ENCODE measurements around the gene GLT1D1. TPM values are rescaled to one million over a fixed set of nuclear protein-coding genes. Genes with fewer than 3 reads are reported as not detected.

The GLT1D1 gene
- total and polyA plus RNA-seq, 2 donors (not counting 3 experiments of a cell fraction or from before 2014, with no cell fraction given) = not detected

GRCh38 chr12:128929057-128929456 is 75.8 kb downstream of the GLT1D1 start:
- FAIRE-seq = no peak

More at GRCh38 chr12:128929057-128929456, 75.8 kb downstream of the GLT1D1 start:
- Histone ChIP-seq H3K9ac (replicated peaks; ENCODE audit: extremely low read depth, insufficient read depth, low read length) (no peak overlapping the region), H3K9me3 (replicated peaks; ENCODE audit: control insufficient read depth, insufficient read depth, low read length) (peaks cover 5% of the 10 kb centered on the region), H3K4me3 (replicated peaks in 1 of 3; ENCODE audit: insufficient read depth in 1 of 3, low read depth in 1 of 3, low read length in 3 of 3) (no peak overlapping the region), H3K9me1 (replicated peaks; ENCODE audit: control insufficient read depth, extremely low read depth, insufficient read depth, low read length) (no peaks in the 10 kb centered on the region), H3K4me2 (ENCODE audit: insufficient read depth, low read length) (no peak overlapping the region), H3K4me1 (ENCODE audit: control insufficient read depth, extremely low read depth, insufficient read depth, low read length) (no peaks in the 10 kb centered on the region), H3K36me3 (ENCODE audit: control insufficient read depth in 2 of 2, extremely low read depth in 1 of 2, insufficient read depth in 2 of 2, low read length in 2 of 2) (no peaks in the 10 kb centered on the region), H4K20me1 (replicated peaks; ENCODE audit: control insufficient read depth, extremely low read depth, insufficient read depth, low read length) (no peaks in the 10 kb centered on the region), H3K27me3 (ENCODE audit: control insufficient read depth in 2 of 2, insufficient read depth in 2 of 2, low read length in 2 of 2) (no peaks in the 10 kb centered on the region), H3K27ac (ENCODE audit: insufficient read depth, low read depth, low read length) (no peak overlapping the region), H3K79me2 (ENCODE audit: control insufficient read depth, insufficient read depth, low read length) (no peaks in the 10 kb centered on the region), H2AFZ (ENCODE audit: low read depth, low read length) (no peak overlapping the region)
- intact Hi-C loops (cut with micrococcal nuclease) = no loop called here
- ChIA-PET CTCF (no interaction called here), POLR2A (no interaction called here)
- TF ChIP-seq MAX (IDR thresholded peaks at IDR 0.05; ENCODE audit: insufficient read depth, insufficient read length) = no peak
- no peak for TF ChIP-seq CTCF (IDR thresholded peaks at IDR 0.05; ENCODE audit: extremely low read depth in 1 of 2, insufficient read depth in 1 of 2, low read depth in 1 of 2, low read length in 2 of 2)
- TF ChIP-seq POLR2AphosphoS5 (IDR thresholded peaks at IDR 0.05; ENCODE audit: insufficient read depth, low read depth, low read length) = no peak
- no peak for TF ChIP-seq POLR2A (IDR thresholded peaks at IDR 0.05; ENCODE audit: low read depth, low read length)
- TF ChIP-seq MYC (IDR thresholded peaks at IDR 0.05; ENCODE audit: low read depth, low read length) = no peak
- no peak for TF ChIP-seq JUN (IDR thresholded peaks at IDR 0.05; ENCODE audit: borderline replicate concordance, insufficient read depth, insufficient read length, low read depth)
- TF ChIP-seq FOS (IDR thresholded peaks at IDR 0.05; ENCODE audit: borderline replicate concordance, insufficient read depth, low read length) = no peak
- no peak for TF ChIP-seq EZH2 (IDR thresholded peaks at IDR 0.05; ENCODE audit: borderline replicate concordance, low read depth, low read length, severe bottlenecking)
- TF ChIP-seq GATA2 (IDR thresholded peaks at IDR 0.05; ENCODE audit: insufficient read depth, insufficient read length, low read depth, low read length) = no peak
- no TSS peak for BruUV-seq (replicated peaks)
- dilution Hi-C loops (cut with MboI; ENCODE audit: extremely low pct_ligation_motif_present, low sequenced_read_pairs) = no loop called here
- no peak for DNase-seq (ENCODE audit: low read depth, low spot score)

Data from endothelial cell of umbilical vein (primary cell).